Keratinocyte (primary cell): ENCODE measurements around the gene GASK1A.

Source experiments
- EZH2 ChIP-seq: IDR thresholded peaks from one replicate; pipeline ENCODE4 v1.6.1; 2012; ENCODE audit warnings: inconsistent platforms, mild to moderate bottlenecking, low read length, moderate library complexity
- TF ChIP-seq, protein P1 (sequence below), 3 experiments: IDR thresholded peaks in 1 of 3; conservative IDR thresholded peaks in 1 of 3; optimal IDR thresholded peaks in 1 of 3; 2 replicates in 2 of 3; 3 replicates in 1 of 3; pipeline versions ENCODE3 to v1.5.1; 2011; ENCODE audit warnings: low read length in 3 of 3, mild to moderate bottlenecking in 3 of 3, moderate library complexity in 2 of 3, control low read depth in 1 of 3, inconsistent platforms in 1 of 3; ENCODE audit not compliant: insufficient read depth in 2 of 3; ENCODE audit errors: extremely low read depth in 1 of 3

DNA sequence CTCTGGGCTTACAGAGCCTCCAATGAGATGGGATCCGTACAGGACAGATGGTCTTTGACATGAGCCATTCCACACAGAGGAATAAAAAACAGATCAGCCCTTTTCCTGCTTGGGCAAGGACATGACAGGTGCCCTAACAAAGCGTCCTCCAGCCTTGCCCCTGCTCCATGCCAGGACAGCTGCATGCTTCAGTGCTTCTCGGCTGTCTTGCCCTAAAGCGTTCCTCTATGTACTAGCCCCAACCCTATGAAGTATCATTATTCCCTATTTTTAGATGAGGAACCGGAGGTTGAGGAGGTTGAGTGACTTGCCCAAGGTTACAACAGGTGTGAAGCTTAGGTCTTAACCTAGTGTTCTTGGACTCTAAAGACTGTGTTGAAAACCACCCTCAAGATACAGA is 116.3 kb downstream of the GASK1A start:
- TF ChIP-seq EZH2, result no peak
- TF ChIP-seq, protein P1, sequence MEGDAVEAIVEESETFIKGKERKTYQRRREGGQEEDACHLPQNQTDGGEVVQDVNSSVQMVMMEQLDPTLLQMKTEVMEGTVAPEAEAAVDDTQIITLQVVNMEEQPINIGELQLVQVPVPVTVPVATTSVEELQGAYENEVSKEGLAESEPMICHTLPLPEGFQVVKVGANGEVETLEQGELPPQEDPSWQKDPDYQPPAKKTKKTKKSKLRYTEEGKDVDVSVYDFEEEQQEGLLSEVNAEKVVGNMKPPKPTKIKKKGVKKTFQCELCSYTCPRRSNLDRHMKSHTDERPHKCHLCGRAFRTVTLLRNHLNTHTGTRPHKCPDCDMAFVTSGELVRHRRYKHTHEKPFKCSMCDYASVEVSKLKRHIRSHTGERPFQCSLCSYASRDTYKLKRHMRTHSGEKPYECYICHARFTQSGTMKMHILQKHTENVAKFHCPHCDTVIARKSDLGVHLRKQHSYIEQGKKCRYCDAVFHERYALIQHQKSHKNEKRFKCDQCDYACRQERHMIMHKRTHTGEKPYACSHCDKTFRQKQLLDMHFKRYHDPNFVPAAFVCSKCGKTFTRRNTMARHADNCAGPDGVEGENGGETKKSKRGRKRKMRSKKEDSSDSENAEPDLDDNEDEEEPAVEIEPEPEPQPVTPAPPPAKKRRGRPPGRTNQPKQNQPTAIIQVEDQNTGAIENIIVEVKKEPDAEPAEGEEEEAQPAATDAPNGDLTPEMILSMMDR (optimal IDR thresholded peaks at IDR 0.05 in 1 of 3, IDR thresholded peaks at IDR 0.05 in 1 of 3, conservative IDR thresholded peaks at IDR 0.05 in 1 of 3; ENCODE audit: extremely low read depth in 1 of 3, insufficient read depth in 2 of 3, low read length in 3 of 3), result no peak
